Measurements from ENCODE around the gene WNT2B. TPM values are rescaled to one million over a fixed set of nuclear protein-coding genes. Genes with fewer than 3 reads are reported as not detected.

WNT2B gene
- polyA plus RNA-seq, 1 of the 3 experiments (the other 2 are of a cell fraction), result 4.3 TPM

GRCh38 chr1:112558634-112559033 lies 49.9 kb downstream of the WNT2B start:
- Histone ChIP-seq H3K36me3 (replicated peaks in 1 of 2; ENCODE audit: control insufficient read depth in 1 of 2, insufficient read depth in 2 of 2, low read length in 1 of 2) (peaks cover 13 to 37% of the 10 kb centered on the region in 2 experiments), H3K79me2 (ENCODE audit: insufficient read depth) (no peaks in the 10 kb centered on the region), H4K20me1 (ENCODE audit: insufficient read depth) (no peaks in the 10 kb centered on the region), H3K4me2 (no peak overlapping the region), H3K4me1 (ENCODE audit: control insufficient read depth in 1 of 2, insufficient read depth in 2 of 2, low read depth in 1 of 2, low read length in 1 of 2) (peaks cover 0 to 7% of the 10 kb centered on the region in 2 experiments; a peak in 2 of 4 replicates), H3K9ac (no peak overlapping the region), H3K27ac (ENCODE audit: low read depth in 2 of 2, low read length in 1 of 2) (no peak overlapping the region), H3F3A (replicated peaks; ENCODE audit: insufficient read depth) (peaks cover 14% of the 10 kb centered on the region), H3K4me3 (ENCODE audit: low read depth in 2 of 2, low read length in 1 of 2) (no peak overlapping the region), H3K9me2 (no peaks in the 10 kb centered on the region), H2AFZ (ENCODE audit: low read depth) (no peak overlapping the region), H3K27me3 (ENCODE audit: insufficient read depth) (no peaks in the 10 kb centered on the region), H3K9me3 (no peaks in the 10 kb centered on the region)
- no peak for DNase-seq
- ChIA-PET CTCF (interaction anchor here (0.9 kb wide), 1 partner anchor 14 kb away, joined by 4 read pairs; no protein-coding TSS in a partner anchor), POLR2A (no interaction called here)
- 100% methylated on average over 3 of the region's 3 CpGs for WGBS (ENCODE audit: low lambda C conversion rate)
- TF ChIP-seq TAF1 (IDR thresholded peaks at IDR 0.05; ENCODE audit: borderline replicate concordance, low read depth, low read length), result no peak
- TF ChIP-seq FOSL2 (IDR thresholded peaks at IDR 0.05; ENCODE audit: borderline replicate concordance, low read depth), result no peak
- no peak for TF ChIP-seq TEAD4 (IDR thresholded peaks at IDR 0.05; ENCODE audit: borderline replicate concordance, insufficient read depth)
- TF ChIP-seq IRF3 (IDR thresholded peaks at IDR 0.05; ENCODE audit: low read depth, low read length), result no peak
- no peak for TF ChIP-seq JUND (IDR thresholded peaks at IDR 0.05)
- no peak for TF ChIP-seq MAX (IDR thresholded peaks at IDR 0.05; ENCODE audit: low read depth)
- TF ChIP-seq PBX3 (IDR thresholded peaks at IDR 0.05), result no peak
- TF ChIP-seq USF2 (IDR thresholded peaks at IDR 0.05; ENCODE audit: borderline replicate concordance, low read depth, low read length), result no peak
- no peak for TF ChIP-seq NRF1 (IDR thresholded peaks at IDR 0.05; ENCODE audit: low read depth, low read length)
- TF ChIP-seq RXRA (IDR thresholded peaks at IDR 0.05; ENCODE audit: borderline replicate concordance, low read depth), result no peak
- no peak for TF ChIP-seq CTCF (IDR thresholded peaks at IDR 0.05)
- no peak for TF ChIP-seq MXI1 (IDR thresholded peaks at IDR 0.05; ENCODE audit: low read depth, low read length)
- TF ChIP-seq EP300 (IDR thresholded peaks at IDR 0.05; ENCODE audit: borderline replicate concordance in 1 of 2, low read depth in 1 of 2, low read length in 1 of 2), result no peak
- no peak for TF ChIP-seq REST (IDR thresholded peaks at IDR 0.05; ENCODE audit: low read depth, low read length)
- TF ChIP-seq MEF2A (IDR thresholded peaks at IDR 0.05; ENCODE audit: borderline replicate concordance, low read depth), result no peak
- TF ChIP-seq ZBTB33 (IDR thresholded peaks at IDR 0.05; ENCODE audit: borderline replicate concordance, low read depth), result no peak
- no peak for TF ChIP-seq RCOR1 (IDR thresholded peaks at IDR 0.05; ENCODE audit: low read length)
- no peak for TF ChIP-seq POLR2AphosphoS5 (IDR thresholded peaks at IDR 0.05; ENCODE audit: low read depth, low read length)
